ENCODE data around the gene FCGR1A.
"Not testable (repeated sequence)": the region's sequence is repeated elsewhere in the genome, so short reads cannot be mapped to it uniquely, and the experiment has no call there.

FCGR1A gene

GRCh38 chr1:149782600-149782999, at the start of gene FCGR1A:
Gene FCGR1A (plus strand): TSS chr1:149782694. CDS start chr1:149782744, 50 bp downstream.
- H3K4me3 ChIP-seq (ENCODE audit: low read depth, low read length), result not testable (repeated sequence)

GRCh38 chr1:149732781-149733180, 49.7 kb upstream of the FCGR1A start:
- not testable (repeated sequence) for H3K4me3 ChIP-seq (ENCODE audit: low read depth, low read length)

- not testable (repeated sequence) for H3K4me3 ChIP-seq (ENCODE audit: low read depth, low read length)
These were observed 47.8 kb upstream of the FCGR1A start for GRCh38 chr1:149734692-149735091.

- H3K4me3 ChIP-seq (ENCODE audit: low read depth, low read length), result not testable (repeated sequence)
These were observed 42.3 kb upstream of the FCGR1A start for GRCh38 chr1:149740148-149740581.

GRCh38 chr1:149740590-149741230, 41.8 kb upstream of the FCGR1A start:
- H3K4me3 ChIP-seq (ENCODE audit: low read depth, low read length), result not testable (repeated sequence)

- not testable (repeated sequence) for H3K4me3 ChIP-seq (ENCODE audit: low read depth, low read length)
These were observed 40.6 kb upstream of the FCGR1A start for GRCh38 chr1:149741914-149742313.

GRCh38 chr1:149746463-149747356, 35.8 kb upstream of the FCGR1A start:
- H3K4me3 ChIP-seq (ENCODE audit: low read depth, low read length), result not testable (repeated sequence)

- H3K4me3 ChIP-seq (ENCODE audit: low read depth, low read length), result not testable (repeated sequence)
These were observed 34.9 kb upstream of the FCGR1A start for GRCh38 chr1:149747359-149748143.

- not testable (repeated sequence) for H3K4me3 ChIP-seq (ENCODE audit: low read depth, low read length)
These were observed 34.4 kb upstream of the FCGR1A start for GRCh38 chr1:149748144-149748500.

GRCh38 chr1:149750562-149750961, 31.9 kb upstream of the FCGR1A start:
- not testable (repeated sequence) for H3K4me3 ChIP-seq (ENCODE audit: low read depth, low read length)

- not testable (repeated sequence) for H3K4me3 ChIP-seq (ENCODE audit: low read depth, low read length)
These were observed 30.3 kb upstream of the FCGR1A start for GRCh38 chr1:149752186-149752585.

- H3K4me3 ChIP-seq (ENCODE audit: low read depth, low read length), result not testable (repeated sequence)
These were observed 29.0 kb upstream of the FCGR1A start for GRCh38 chr1:149753466-149753865.

- not testable (repeated sequence) for H3K4me3 ChIP-seq (ENCODE audit: low read depth, low read length)
These were observed 27.2 kb upstream of the FCGR1A start for GRCh38 chr1:149755294-149755693.

- not testable (repeated sequence) for H3K4me3 ChIP-seq (ENCODE audit: low read depth, low read length)
These were observed 20.2 kb upstream of the FCGR1A start for GRCh38 chr1:149762294-149762693.

- not testable (repeated sequence) for H3K4me3 ChIP-seq (ENCODE audit: low read depth, low read length)
These were observed 18.2 kb upstream of the FCGR1A start for GRCh38 chr1:149764087-149764800.

- H3K4me3 ChIP-seq (ENCODE audit: low read depth, low read length), result not testable (repeated sequence)
These were observed 16.3 kb upstream of the FCGR1A start for GRCh38 chr1:149766241-149766640.

GRCh38 chr1:149769216-149769615, 13.3 kb upstream of the FCGR1A start:
- H3K4me3 ChIP-seq (ENCODE audit: low read depth, low read length), result not testable (repeated sequence)

GRCh38 chr1:149770661-149771060, 11.8 kb upstream of the FCGR1A start:
- H3K4me3 ChIP-seq (ENCODE audit: low read depth, low read length), result not testable (repeated sequence)

GRCh38 chr1:149771653-149772425, 10.7 kb upstream of the FCGR1A start:
- not testable (repeated sequence) for H3K4me3 ChIP-seq (ENCODE audit: low read depth, low read length)
